CD4-positive, alpha-beta T cell treated with Interleukin-12 subunit alpha and Interleukin-12 subunit beta, for 1 hour (primary cell): ENCODE measurements around the gene OTOF.
A peak's percentile ranks its signal among the peaks of the same experiment; 100 is the strongest.
"Not testable (repeated sequence)": the region's sequence is repeated elsewhere in the genome, so short reads cannot be mapped to it uniquely, and the experiment has no call there.

Experiments
- DNase-seq: peaks from one replicate; pipeline ENCODE4 v3.0.0-alpha.2; 2020

Gene OTOF

DNA sequence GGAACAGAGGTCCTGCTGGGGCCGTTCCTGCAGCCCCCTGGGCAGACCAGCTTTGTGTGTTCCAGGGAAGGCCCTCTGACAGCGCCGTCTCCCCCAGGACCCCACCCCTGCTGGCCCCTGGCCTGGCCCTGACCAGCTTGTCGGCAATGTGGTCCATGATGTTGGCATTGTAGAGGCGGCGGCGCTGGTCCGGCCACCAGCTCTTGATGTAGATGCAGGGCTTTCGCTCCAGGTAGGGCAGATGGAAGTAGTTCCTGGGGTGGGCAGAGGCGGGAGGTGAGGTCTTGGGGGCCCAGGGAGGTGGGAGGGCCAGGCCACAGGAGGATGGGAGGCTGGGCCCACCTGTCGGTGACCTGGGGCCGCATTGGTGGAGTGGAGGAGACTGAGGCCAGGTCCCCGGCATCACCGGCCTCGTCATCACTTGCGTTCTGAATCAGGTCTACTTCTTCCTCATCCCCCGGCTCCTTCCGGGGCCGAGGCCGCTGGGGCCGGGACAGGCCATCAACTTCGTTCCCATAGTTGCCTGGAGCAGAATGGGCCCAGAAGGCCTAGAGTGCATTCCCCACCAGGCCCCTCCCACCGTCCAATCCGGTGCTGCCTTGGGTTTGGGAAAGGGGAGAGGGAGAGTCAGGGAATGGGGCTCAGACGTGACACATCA lies 1.3 kb upstream of the OTOF start:
- no peak for DNase-seq

DNA sequence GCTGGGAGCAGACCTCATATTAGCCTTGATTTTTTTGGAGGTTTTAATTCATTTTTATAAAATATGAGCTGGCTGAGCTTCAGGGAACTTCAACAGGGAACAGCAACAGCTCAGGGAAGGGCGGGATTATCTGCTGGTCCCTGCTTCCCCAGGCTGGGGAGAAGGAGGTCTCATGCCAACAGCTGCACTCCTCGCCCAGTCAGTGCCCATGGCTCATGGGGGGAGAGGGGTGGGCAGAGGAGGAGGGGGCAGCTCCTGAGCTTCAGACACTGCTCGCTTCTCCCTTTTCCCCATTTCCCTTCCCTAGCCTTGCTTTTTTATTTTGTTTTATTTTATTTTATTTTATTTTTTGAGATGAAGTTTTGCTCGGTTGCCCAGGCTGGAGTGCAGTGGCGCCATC lies 442 bp upstream of the OTOF start:
- DNase-seq = no peak

DNA sequence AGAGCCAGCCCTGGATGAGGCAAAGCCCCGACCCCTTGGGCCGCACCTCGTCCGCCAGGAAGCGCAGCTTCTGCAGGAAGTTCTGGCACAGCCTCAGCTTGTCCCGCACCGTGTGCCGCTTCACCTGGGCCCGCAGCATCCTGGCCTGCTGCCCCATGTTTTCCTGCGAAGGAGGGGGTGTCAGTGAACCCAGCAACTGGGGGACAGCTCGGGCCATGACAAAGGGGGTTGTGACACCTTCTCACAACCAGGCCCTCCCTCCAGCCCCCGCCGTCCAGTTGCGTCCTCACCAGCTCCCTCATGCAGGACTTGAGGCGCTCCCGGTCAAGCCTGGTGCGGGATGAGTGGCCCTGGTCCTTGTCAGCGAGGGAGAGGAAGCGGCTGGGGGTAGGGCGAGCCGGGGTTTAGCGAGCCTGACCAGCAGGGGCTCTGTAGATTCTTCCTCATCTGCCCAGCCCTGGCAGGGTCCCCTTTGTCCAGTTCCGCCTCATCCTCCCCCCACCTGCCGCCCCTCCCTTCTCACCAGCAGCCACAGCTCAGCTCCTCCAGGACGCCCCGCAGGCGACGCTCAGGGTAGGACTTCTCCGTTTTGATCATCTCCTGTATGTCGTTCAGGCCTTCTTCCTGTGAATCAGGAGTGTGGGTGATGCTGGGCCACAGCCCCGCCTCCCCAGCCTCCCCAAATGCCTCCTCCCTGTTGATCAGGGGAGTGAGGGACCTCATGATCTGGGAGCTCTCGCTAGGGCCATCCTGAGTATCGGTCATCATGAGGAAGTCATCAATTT lies 606 bp downstream of the OTOF start:
- DNase-seq = no peak

DNA sequence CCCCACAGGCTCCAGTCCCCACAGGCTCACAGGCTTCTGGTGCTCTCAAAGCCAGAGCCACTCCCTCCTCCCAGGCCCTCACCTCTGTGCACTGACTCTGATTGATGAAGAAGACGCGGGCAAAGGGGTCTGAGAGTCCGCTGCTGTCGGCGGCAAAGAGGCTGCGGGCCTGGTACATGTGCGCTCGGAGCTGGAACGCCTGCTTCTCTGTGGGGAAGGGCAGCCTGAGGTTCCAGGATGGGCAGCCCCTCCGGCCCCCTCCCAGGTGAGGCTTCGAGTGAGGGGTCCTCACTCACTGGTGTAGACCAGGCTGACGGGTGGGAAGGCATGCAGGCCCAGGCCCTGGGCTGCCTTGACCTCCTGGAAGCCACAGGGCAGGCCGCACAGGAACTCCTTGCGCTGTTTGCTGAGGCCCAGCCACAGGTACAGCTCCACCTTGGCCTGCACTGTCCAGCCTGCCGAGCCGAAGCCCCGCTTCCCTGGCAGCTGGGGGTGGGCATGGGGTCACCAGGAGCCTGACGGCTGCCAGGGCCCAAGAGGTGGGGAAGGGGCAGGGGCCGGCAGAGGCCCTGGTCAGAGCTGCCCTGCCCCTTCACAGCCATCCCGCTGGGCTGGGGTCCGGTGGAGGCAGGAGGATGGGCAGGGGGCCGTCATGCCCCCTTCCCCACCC lies 2.0 kb downstream of the OTOF start:
- no peak for DNase-seq

DNA sequence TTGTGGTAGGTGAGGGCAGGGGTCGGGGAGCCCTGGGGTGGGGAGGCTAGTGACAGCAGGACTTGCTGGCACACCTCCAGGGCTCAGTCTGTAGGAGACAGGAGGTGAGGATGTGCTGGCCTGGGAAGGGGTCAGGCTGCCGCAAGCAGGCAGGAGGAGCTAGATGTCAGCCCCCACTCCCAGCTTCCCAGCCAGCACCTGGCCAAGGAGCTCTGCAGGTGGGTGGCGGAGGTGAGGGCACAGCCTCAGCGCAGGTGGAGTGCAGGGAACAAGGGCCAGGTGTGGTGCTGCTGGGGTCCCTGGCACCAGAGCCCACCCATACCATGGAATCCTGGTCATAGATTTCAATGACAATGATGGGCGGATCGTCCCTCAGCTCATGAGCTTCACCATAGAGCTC lies 2.9 kb downstream of the OTOF start:
- DNase-seq = no peak

DNA sequence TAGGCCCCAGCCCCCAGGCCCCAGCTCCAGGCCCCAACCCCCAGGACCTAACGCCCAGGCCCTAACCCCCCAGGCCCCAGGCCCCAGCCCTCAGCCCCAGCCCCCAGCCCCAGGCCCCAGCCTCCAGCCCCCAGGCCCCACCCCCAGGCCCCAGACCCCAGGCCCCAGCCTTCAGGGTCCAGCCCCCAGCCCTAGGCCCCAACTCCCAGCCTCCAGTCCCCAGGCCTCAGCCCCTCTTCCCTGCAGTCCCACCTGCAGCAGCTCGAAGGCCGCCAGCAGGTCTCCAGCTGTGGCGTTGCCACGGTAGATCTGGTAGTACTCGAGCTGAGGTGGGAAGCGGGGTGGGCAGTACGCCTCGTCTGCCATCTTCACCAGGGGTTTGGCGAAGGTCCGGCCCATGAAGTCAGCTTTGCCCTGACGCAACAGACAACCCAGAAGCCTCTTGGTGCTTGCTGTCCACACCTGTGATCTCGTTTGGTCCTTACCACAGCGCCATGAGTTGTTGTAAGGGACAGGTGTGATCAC lies 3.6 kb downstream of the OTOF start:
- DNase-seq = no peak

DNA sequence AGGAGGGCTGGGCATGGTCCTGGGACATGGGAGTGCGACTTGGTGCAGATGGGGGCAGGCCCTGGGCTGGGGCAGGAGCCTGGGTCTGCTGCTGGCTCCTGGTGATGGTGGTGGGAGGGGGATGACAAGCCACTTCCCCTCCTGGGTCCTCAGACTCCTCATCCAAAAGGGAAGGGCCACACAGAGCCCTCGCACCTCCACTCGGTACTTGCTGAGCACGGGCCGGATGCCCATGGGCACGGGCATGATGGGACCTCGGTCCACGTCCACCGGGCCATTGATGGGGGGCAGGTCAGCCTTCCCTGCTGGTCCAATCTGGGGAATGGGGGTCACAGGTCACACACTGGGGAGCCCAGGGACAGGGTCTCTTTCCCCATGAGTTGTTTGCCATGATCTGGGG lies 4.1 kb downstream of the OTOF start:
- DNase-seq = no peak

DNA sequence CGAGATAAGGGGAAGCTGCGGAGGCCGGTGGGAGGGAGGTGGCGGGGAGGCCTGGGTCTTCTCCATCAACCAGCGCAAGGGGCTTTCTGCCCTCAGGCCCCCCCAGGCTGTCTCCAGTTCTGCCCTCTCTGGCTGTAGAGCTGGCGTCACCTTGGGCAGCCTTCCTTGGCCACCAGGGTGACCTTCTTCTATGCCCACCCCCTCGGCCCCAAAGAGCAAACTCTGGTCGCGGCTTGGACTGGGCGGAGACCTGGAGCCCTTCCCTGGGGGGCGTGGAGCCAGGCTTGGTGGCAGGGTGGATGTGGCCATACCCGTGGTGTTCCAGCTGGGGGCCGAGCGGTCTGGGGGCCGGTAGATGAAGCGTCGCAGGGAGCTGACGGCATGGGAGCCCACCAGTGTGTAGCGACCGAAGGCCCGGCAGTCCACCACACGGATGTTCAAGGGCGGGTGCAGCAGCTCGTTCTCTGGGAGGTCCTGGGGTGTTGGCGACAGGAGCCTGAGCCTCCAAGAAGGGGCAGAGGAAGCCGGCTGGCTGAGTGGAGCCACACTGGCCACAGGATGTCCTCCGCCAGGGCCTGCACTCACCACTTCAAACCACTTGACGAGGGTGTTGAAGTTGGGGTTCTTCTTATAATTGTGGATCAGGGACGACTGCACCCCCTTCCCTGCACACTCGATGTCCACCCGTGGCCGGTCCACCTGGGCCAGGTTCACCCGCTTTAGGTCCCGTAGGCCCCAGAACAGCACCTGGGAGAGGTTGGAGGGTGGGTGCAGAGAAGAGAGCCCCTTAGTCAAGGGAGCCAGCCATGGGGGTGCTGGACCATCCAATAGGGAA lies 4.9 kb downstream of the OTOF start:
- DNase-seq = no peak

DNA sequence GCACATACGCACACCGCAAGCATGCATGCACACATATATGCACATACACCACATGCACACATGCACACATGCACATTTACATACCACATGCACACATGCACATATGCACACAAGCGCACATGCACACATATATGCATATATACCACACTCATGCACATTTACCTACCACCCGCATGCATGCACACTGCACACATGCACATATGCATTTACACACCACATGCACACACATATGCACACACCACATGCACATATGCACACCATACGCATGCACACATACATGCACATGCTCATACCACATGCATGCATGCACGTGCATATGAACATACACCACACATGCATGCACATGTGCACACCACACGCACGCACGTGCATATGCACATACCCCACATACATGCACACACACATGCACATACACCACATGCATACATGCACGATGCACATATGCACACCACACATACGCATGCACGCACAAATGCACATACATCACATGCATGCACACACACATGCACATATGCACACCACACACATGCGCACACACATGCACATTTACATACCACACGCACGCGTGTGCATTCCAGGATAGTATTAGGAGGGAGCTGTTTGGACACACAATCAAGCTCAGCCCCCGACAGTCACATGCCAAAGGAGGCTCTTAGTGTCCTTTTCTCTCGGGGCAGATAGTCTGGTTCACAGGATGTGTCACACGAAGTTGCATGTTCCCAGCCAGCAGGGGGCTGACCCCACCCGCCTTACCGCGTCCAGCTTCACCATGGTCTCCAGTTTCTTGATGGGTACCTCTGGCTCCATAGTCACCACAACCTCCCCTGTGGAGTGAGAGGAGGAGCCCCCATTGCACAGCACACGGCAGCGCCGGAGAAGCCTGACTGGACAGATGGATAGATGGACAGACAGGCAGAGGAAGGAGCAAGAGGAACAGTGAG lies 5.9 kb downstream of the OTOF start:
- DNase-seq = no peak

DNA sequence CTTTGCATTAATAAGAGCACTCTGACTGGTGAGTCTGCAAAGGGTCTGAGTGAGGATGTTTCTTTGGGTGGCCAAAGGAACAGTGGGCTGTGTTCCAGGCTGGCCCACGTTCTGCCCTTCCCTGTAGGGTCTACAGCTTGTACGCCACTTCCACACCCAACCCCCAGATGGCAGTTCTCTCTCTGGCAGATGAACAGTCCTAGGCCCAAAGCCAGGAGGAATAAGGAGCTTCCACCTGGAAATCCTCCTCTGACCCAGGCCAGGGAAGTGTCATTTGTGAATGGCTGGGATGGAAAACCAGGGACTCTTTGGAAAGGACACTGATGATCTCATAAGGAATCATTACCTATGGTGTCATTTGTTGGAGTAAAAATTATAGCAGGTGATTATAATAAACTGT lies 6.6 kb downstream of the OTOF start:
- no peak for DNase-seq

DNA sequence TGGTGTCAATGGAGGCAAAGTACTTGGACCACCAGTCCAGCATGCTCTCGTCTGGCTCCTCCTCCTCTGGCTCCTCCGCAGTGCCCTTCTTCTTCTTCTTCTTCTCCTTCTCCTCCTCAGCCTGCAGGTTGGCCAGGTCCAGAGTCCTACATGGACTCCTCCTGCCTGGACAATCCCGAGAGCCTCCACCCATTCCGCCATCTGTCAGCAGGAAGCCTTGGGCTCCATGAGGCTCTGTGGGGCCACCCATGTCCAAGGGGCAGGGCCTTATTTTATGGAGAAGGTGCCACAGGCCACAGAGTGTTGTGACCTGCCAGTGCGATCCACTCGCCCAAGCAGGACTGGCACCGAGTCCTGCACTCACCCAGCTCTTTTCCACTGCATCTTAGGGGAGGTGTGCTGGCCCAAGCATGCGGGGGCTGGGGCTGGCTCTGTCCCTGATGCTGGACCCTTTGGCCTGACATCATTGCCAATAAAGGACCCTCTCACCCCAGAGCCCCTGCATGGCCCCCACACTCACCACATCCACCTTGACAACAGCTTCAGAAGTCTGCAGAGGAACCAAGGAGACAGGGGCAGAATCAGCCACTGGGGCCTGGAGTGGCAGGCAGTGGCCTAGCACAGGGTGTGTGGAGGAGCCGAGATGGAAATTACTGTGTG lies 7.2 kb downstream of the OTOF start:
- no peak for DNase-seq

DNA sequence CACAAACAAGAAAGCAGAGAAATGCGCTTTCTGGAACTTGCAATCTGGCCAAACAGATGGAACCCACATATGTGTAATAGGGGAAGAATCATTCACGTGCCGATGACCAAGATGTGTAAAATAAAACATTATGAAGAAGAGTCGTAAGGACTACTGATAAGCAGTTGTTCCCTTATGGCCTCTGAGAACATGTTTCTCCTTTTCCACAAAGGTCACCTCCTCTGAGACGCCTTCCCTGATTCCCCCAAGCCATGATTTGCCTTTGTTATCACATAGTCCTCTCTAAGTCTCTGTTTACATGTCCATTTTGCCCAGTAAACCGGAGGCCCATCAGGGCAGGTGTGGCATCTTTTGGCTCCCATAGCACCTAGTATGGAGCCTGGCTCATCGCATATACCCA lies 8.0 kb downstream of the OTOF start:
- no peak for DNase-seq

DNA sequence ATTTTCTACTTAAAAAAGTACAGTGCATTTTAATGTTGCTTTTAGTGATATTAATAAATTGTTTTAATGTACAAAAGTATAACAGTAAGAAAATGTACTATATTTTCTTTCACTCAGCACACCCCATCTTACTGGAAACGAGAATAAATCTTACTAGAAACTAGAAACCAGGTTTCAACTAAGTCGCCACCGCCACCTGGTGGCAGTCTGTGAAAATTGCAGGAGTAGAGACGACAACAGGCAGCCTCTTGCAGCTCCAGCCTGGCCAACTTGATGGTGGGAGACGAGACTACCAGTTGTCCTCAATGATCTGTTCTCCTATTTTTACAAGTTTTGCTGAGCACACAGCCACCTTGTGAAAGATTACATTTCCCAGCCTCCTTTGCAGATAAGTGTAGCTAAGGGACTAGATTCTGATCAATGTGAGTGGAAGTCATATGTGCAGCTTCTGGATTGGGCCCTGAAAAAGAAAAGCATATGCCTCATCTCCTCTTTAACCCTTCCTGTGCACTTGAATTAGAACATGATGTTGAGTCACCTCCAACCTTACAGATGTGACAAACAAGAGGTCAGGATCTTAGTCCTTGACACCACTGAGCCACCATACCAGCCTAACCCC lies 8.7 kb downstream of the OTOF start:
- peak; percentile 47 for DNase-seq

DNA sequence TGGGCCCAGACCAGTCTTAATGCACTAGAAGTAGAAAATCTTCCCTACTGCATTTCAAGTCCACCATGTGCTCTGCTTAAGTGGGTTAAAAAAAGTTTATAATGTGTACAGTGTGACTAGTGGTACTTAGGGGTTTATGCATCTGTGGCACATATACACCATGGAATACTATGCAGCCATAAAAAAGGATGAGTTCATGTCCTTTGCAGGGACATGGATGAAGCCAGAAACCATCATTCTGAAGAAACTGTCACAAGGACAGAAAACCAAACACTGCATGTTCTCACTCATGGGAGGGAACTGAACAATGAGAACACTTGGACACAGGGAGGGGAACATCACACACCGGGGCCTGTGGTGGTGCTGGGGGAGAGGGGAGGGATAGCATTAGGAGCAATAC lies 9.4 kb downstream of the OTOF start:
- DNase-seq = not testable (repeated sequence)

DNA sequence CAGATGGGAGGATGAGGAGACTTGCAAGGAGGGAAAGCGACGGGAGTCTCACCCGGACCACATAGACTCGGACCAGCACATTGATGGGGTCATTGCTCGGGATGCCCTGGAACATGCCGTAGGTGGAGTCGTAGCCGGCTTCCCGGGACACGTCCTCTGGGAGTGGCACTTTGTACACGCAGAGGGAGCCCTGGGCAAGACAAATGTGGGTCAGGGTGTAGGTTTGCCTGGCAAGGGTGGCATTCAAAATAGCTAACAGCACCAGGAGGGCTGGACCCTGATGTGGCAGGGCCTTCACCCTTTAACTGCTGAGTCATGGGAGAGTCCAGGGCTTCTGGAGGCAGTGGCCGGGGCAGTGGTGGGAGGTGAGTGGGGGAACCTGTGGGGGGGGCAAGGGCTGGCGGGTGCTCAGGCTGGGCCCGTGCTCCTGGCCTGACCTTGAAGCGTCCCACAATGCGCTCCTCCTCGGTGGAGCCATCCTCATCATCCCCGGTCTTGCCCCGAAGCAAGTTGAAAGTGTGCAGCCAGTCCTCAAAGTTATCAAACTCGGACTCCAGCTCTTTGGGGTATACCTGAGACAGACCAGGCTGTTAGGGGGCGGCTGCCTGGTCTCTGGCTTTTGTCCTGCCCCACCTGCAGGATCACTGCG lies 11.1 kb downstream of the OTOF start:
- DNase-seq = no peak

DNA sequence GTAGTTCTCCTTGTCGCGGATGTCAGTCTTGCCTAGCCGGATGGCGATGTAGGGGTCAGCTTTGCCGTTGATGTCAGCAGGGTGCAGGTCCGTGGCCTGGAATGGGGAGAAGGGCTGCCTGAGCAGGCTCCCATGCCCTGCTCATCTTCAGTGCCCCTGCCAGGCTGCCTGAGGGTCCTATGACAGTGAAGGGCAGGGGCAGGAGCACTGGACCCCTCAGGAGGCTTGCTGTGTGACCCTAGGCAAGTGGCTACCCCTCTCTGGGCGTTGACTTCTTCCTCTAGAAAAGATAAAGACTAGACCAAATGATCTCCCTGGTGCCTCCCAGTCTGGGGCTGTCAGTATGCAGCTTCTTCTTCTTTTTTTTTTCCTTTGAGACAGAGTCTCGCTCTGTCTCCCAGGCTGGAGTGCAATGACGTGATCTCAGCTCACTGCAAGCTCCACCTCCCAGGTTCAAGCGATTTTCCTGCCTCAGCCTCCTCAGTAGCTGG lies 11.9 kb downstream of the OTOF start:
- no peak for DNase-seq

DNA sequence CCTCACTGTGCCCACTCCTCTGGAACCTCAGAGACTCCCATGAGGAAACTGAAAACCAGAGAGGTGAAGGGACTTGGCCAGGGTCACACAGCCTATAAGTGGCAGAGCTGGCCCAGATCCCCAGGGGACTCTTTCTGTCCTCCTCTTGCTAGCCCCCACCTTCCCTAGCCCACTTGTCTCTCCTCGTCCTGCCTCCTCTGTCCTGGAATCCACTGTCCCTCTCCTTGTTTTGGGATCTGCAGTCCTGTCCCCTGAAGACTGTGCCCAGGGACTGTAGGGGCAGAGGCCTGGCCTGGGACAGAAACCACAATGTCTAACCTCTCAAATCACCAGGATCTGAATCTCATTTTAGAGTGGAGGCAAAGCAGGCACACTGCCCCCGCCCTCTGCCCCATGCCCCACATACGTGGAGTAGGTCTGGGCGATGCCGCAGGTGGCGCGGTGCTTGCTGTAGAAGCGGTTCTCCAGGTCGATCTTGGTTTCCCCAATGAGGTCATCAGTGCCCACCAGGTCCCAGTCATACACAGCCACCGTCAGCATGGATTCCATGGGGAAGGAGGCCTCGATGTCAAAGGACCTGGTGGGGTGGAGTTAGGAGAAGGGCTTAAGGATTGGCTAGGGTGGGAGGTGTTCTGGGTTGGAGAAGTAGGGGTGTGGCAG lies 12.5 kb downstream of the OTOF start:
- no peak for DNase-seq

DNA sequence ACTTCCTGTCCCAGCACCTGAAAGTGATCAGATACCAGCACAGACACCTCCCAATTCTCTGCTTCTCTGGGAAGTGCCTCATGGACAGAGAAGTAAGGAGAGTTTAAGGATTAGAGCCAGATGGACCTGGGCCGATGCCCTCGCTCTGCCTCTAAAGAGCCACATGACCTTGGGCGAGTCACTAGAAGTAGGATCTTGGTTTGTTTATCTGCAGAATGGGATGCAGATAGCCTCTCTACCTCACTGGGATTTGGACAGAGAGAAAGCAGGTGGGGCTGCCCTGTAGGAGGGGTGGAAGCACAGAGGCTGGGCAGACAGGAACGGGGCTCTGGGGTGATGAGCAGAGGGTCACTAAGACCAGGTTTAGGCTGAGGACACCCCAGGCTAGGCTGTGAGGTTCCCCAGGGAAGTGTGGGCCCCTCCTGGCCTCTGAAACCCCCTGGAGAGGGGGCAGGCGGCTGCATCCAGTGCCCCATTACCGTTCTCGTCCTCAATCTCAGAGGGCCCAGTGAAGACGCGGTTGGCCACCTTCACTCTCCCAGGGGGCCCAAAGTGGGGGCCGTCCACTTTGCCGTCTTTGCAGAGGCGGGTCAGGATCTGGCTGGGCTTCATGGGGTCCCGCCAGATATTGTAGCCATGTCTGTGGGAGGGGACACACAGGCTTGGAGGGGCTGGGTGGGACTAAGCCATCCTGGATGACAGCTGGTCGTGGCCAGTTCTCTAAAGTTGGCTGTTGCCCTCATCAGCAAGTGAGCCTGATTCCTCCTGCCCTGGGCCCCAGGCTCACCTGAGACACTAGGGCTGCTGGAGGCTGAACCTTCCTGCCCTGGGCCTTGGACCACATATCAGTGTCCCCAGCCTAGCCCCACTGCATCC lies 13.3 kb downstream of the OTOF start:
- no peak for DNase-seq
